RWPE2 (cell line): ENCODE results near the gene ITSN2.

Source experiments
- ATAC-seq: fragments of 200-7000 bp; cut with Tn5 transposase; 3 replicates; pipeline ENCODE4 v1.9.1; 2021; ENCODE audit warnings: low read depth
- DNase-seq: peaks from one replicate; pipeline ENCODE4 v3.0.0-alpha.2; 2020; ENCODE audit warnings: low spot score
- H3K27ac ChIP-seq: fragments of 450-650 bp; 2 replicates; pipeline ENCODE4 v1.5.1; 2017; ENCODE audit warnings: mild to moderate bottlenecking; ENCODE audit not compliant: poor library complexity, severe bottlenecking
- H3K27me3 ChIP-seq: fragments of 250-450 bp; sonication (Bioruptor Pico); 2 replicates; pipeline ENCODE4 v1.5.1; 2021; ENCODE audit warnings: mild to moderate bottlenecking, moderate library complexity; ENCODE audit not compliant: insufficient read depth, poor library complexity, severe bottlenecking
- H3K36me3 ChIP-seq: fragments of 250-450 bp; sonication (Bioruptor Pico); 2 replicates; pipeline ENCODE4 v1.5.1; 2020; ENCODE audit warnings: low read depth, mild to moderate bottlenecking, moderate library complexity
- H3K4me1 ChIP-seq: fragments of 250-450 bp; sonication (Bioruptor Pico); 2 replicates; pipeline ENCODE4 v1.5.1; 2021; ENCODE audit warnings: mild to moderate bottlenecking, moderate library complexity; ENCODE audit not compliant: insufficient read depth, poor library complexity, severe bottlenecking
- H3K4me3 ChIP-seq: fragments of 250-450 bp; sonication (Bioruptor Pico); 2 replicates; pipeline ENCODE4 v1.5.1; 2021; ENCODE audit warnings: mild to moderate bottlenecking, moderate library complexity; ENCODE audit not compliant: severe bottlenecking
- H3K9me3 ChIP-seq: fragments of 250-450 bp; sonication (Bioruptor Pico); 2 replicates; pipeline ENCODE4 v1.5.1; 2021; ENCODE audit warnings: mild to moderate bottlenecking, moderate library complexity; ENCODE audit not compliant: severe bottlenecking
- CTCF ChIP-seq: fragments of 450-650 bp; IDR thresholded peaks from one replicate; pipeline ENCODE4 v1.5.1; 2017; ENCODE audit warnings: mild to moderate bottlenecking, moderate library complexity; ENCODE audit not compliant: poor library complexity, severe bottlenecking

The ITSN2 gene

GRCh38 chr2:24208490-24208889, 151.8 kb downstream of the ITSN2 start:
- Histone ChIP-seq H3K27me3 (no peaks in the 10 kb centered on the region), H3K4me3 (no peak overlapping the region), H3K36me3 (no peaks in the 10 kb centered on the region; the same call in none of the 2 replicates), H3K27ac (no peak overlapping the region), H3K4me1 (no peaks in the 10 kb centered on the region), H3K9me3 (no peaks in the 10 kb centered on the region)
- DNase-seq = no peak
- ATAC-seq = no peak
- TF ChIP-seq CTCF = no peak

- Histone ChIP-seq H3K9me3 (no peaks in the 10 kb centered on the region), H3K27me3 (no peaks in the 10 kb centered on the region), H3K36me3 (peaks cover 4% of the 10 kb centered on the region; the same call in 1 of the 2 replicates), H3K27ac (no peak overlapping the region), H3K4me1 (no peaks in the 10 kb centered on the region), H3K4me3 (no peak overlapping the region)
- ATAC-seq = no peak
- TF ChIP-seq CTCF = no peak
- DNase-seq = no peak
These were observed 153.0 kb downstream of the ITSN2 start for GRCh38 chr2:24207359-24207758.

GRCh38 chr2:24206714-24207113, 153.6 kb downstream of the ITSN2 start:
- ATAC-seq = no peak
- Histone ChIP-seq H3K27me3 (no peaks in the 10 kb centered on the region), H3K4me3 (no peak overlapping the region), H3K36me3 (peaks cover 4% of the 10 kb centered on the region; the same call in 1 of the 2 replicates), H3K9me3 (no peaks in the 10 kb centered on the region), H3K27ac (no peak overlapping the region), H3K4me1 (no peaks in the 10 kb centered on the region)
- no peak for TF ChIP-seq CTCF
- no peak for DNase-seq

- Histone ChIP-seq H3K9me3 (no peaks in the 10 kb centered on the region), H3K27me3 (no peaks in the 10 kb centered on the region), H3K27ac (no peak overlapping the region), H3K36me3 (peaks cover 4% of the 10 kb centered on the region; the same call in 1 of the 2 replicates), H3K4me3 (no peak overlapping the region), H3K4me1 (no peaks in the 10 kb centered on the region)
- DNase-seq (no peak), ATAC-seq (no peak)
- TF ChIP-seq CTCF = no peak
These were observed 154.1 kb downstream of the ITSN2 start for GRCh38 chr2:24206242-24206641.

GRCh38 chr2:24205131-24205530, 155.2 kb downstream of the ITSN2 start:
- no peak for ATAC-seq
- DNase-seq = no peak
- peaks cover 4% of the 10 kb centered on the region; the same call in 1 of the 2 replicates for H3K36me3 ChIP-seq
- H3K27me3 ChIP-seq = no peaks in the 10 kb centered on the region
- no peak overlapping the region for H3K27ac ChIP-seq
- no peak overlapping the region for H3K4me3 ChIP-seq
- H3K9me3 ChIP-seq = no peaks in the 10 kb centered on the region
- H3K4me1 ChIP-seq = no peaks in the 10 kb centered on the region
- TF ChIP-seq CTCF = no peak
